GM18861 (cell line): Measurements from ENCODE around the gene HPN.
"Not testable (repeated sequence)": the region's sequence is repeated elsewhere in the genome, so short reads cannot be mapped to it uniquely, and the experiment has no call there.

Source experiments
- ATAC-seq: cut with Tn5 transposase; IDR thresholded peaks from one replicate; pipeline ENCODE4 v1.9.1; 2021; ENCODE audit not compliant: unreplicated experiment

Gene HPN

GRCh38 chr19:35008891-35009341, 32.6 kb upstream of the HPN start:
- ATAC-seq = no peak

- ATAC-seq = no peak
These were observed 31.8 kb upstream of the HPN start for GRCh38 chr19:35009424-35010415.

GRCh38 chr19:35011091-35011689, 30.3 kb upstream of the HPN start:
- ATAC-seq = no peak

DNA sequence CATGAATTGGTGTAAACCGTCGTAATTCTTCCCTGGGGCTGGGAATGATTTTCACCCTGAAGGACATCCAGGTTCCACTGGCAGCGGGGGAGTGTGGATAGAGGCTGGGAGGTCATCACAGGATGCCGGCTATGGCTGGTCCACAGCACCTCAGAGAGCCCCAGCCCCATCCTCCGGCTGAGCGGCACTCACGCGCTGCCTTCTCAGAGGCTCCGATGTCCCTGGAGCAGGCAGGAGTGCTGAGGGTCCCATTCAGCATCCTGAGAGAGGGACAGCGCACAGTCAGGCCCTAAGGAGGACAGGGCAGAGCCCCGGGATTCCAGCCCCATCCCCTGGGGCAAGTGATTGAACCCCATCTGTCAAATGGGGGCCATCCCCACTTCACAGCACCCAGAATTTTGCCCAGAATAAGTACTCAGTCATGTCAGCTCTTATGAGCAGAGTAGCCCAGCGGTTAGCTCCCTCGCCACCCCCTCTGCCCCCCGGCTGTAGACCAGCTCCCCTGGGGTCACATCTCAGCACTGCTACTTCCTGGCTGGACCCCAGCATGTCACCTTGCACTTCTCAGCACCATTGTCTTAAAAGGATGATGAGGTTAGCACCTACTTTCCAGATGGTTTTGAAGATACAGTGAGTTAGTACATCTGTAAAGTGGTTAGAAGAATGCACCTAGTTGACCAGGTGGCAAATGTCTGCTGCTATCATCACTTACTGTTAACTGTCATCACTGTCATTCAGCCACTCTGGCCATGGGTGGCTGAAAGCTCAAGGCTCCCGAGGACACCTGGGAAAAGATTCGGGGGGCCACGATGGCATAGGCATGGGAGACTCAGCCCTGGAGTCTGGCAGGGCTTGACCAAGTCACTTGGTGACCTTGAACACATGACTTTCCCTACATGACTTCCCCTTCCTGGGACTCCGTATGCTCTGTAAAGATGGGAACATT, 29.5 kb upstream of the HPN start:
- no peak for ATAC-seq

DNA sequence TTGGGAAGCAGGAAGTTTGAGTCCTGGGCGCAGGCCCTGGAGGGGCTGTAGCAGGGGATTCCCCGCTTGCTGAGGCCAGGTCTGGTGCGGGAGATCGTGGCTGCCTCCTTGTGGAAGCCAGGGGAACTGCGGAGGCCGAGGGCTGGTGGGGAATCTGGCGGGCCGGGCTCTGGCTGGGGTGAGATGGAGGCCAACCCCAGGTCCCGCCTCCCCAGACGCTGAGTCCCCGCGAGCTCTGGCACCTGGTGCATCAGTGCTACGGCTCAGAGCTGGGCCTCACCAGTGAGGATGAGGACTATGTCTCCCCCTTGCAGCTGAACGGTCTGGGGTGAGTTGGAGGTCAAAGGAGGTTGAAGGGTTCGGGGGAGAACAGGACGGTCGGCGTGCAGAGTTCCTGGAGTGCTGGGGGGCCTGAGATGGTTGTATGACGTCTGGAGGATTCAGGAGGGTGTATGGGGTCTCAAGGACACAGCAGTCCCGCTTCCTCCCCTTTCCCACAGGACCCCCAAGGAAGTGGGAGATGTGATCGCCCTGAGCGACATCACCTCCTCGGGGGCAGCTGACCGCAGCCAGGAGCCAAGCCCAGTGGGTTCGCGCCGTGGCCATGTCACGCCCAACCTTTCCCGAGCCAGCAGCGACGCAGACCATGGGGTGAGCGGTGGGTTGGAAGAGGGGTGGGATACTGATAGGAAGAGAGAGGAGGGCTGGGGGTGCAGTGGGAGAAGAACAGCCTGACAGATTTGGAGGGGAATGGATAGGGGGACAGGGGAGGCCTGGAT, 28.3 kb upstream of the HPN start:
- no peak for ATAC-seq

DNA sequence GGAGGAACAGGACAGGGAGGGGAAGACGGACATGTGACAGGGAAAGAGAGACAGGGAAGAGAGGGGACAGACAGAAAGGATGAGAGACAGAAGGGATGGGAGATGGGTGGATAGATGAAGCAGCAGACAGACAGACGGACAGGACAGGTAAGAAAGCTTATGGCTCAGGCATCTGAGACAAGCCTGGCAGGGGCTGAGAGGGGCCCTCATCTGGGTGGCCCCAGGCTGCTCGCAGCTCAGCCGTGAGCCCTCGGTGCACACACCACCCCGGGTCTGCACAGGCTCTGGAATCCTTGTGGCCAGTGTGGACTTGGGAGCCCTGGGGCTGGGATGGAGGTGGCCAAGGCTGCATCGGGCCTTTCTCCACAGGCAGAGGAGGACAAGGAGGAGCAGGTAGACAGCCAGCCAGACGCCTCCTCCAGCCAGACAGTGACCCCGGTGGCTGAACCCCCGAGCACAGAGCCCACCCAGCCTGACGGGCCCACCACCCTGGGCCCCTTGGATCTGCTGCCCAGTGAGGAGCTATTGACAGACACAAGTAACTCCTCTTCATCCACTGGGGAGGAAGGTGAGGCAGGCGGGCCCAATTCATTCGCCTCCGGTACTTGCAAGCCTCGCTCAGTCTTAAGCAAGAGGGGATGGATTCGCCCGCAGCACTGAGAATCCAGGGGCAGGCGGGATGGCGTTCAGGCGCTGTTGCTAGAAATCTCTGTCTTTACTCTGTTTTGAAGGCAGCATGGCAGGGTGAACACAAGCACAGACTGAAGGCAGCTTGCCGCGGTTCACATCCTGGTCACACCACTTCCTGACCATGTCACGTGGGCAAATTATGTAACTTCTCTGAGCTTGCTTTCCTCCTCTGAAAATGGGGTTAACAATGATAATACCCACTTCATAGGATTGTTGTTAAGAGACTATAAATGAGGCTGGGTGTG, 27.4 kb upstream of the HPN start:
- no peak for ATAC-seq

DNA sequence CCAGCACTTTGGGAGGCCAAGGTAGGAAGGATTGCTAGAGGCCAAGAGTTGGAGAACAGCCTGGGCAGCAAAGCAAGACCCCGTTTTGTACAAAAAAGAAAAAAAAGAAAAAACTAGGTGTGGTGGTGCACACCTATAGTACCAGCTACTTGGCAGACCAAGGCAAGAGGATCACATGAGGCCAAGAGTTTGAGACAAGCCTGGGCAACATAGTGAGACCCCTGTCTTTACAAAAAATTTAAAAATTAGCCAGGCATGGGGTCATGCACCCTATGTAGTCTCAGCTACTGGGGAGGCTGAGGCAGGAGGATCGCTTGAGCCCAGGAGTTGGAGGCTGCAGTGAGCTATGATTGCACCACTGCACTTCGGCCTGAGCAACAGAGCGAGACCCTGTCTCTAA, 26.7 kb upstream of the HPN start:
- ATAC-seq = not testable (repeated sequence)

DNA sequence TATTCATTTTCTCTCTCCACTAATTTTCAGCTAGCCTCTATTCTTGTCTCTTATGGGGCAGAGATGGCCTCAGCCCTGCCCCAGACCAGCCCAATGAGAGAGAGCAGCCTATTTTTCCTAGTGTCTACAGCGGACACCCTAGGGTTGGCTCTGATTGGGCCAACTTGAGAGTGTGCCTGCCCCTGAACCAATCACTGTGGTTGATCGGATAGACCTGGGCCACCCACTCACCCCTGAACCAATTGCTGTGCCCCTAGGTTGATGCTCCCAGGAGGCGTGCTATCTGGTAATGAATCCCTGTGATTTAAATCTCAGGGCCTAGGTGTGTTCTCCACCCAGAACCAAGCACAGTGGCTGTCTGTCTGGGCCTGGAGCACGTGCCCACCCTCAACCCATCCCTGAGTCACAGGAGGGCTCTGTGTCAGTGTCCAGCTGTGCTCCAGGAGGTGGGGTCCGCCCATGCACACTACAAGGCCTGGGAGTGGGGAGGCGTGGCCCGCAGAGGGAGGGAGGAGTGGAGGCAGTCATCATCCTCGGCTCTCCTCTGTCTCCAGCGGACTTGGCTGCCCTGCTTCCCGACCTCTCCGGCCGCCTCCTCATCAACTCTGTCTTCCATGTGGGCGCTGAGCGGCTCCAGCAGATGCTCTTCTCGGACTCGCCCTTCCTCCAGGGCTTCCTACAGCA, 26.1 kb upstream of the HPN start:
- ATAC-seq = no peak

DNA sequence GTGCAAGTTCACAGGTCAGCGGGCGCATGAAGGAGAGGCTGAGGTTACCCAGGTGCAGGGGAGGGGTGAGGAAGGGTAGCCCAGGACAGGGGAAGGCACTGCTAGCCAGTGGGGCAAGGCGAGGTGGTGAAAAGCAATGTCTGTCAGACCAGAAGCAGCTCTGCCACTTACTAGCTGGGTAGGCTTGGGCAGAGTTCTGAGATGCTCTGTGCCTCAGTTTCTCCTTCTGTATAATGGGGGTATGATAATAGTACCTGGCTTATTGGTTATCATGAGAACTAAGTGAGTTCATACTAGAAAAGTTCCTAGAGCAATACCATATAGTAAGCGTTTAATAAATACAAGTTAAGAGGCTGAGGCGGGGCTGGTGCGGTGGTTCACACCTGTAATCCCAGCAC, 25.6 kb upstream of the HPN start:
- no peak for ATAC-seq

DNA sequence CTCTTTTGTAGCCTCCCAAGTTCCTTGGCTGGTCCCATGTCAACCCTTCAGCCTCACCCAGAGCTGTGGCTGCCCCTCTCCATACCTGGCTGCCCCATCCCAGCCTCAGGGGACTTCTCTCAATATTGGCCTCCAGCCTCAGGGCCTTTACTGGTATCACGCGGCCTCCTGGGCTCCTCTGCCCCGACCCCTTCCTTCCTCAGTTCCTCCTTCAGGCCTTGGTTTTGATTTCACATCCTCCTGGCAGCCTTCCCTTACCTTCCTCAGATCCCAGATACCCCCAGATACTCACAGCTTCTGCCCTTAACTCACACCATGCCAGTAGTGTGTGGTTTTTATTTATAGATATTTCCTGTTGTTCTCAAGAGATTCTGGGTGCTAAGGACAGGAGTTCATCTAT, 24.0 kb upstream of the HPN start:
- ATAC-seq = no peak

GRCh38 chr19:35018379-35018778, 23.1 kb upstream of the HPN start:
- no peak for ATAC-seq

GRCh38 chr19:35019144-35019543, 22.4 kb upstream of the HPN start:
- ATAC-seq = no peak

GRCh38 chr19:35021016-35021415, 20.5 kb upstream of the HPN start:
- no peak for ATAC-seq

- no peak for ATAC-seq
These were observed 19.9 kb upstream of the HPN start for GRCh38 chr19:35021596-35021995.

GRCh38 chr19:35022460-35022859, 19.1 kb upstream of the HPN start:
- no peak for ATAC-seq

DNA sequence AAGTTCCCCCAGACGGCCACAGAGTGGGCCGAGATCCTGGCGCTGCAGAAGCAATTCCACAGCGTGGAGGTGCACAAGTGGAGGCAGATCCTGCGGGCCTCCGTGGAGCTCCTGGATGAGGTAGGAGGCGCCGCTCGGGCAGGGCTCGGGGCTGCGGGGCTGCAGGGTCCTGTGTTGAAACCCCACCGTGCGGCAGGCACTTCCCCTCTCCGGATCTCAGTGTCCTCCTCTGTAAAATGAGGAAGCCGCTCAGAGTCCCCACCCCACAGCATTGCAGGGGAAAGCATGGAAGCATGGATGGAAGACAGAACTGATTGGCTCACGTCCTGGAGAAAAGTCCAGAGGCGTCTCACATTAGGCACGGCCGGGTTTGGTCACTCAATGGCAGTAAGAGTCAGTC, 18.1 kb upstream of the HPN start:
- no peak for ATAC-seq

DNA sequence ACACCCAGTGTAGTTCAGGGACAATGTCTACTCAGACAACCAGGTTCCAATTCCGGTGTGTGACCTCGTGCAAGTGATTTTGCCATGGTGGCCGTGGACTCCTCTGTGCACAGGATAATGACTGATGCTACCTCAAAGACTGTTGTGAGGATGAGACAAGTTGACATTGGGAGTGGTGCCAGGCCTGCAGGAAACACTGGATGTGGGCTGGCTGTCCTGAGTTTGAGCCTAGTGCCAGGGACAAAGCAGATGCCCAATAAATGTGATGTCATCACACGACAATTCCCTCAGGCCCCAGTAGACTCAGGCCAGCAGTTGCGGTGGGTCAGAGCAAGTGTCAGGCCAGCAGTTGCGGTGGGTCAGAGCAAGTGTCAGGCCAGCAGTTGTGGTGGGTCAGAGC, 17.4 kb upstream of the HPN start:
- no peak for ATAC-seq

GRCh38 chr19:35025969-35026368, 15.6 kb upstream of the HPN start:
- no peak for ATAC-seq

DNA sequence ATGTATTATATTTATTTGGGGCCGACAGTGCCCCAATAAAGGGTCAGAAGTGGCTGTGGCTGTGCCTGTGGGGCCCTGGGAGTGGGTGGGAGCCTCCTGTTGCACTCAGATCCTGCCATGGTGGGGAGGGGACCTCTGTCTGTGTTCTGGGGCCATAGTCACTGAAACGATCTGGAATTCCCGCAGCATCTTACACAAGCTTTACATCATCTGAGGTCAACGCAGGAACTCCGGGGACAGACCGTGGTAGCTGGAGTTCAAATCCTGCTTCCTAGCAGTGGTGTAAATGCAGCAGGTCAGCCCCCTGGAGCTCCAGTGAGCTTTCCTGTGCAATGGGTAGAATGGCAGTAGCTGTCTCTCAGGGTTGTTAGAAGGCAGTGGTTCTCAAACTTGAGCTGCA, 15.1 kb upstream of the HPN start:
- ATAC-seq = no peak
